ENCODE data around the gene ROR1. TPM values are rescaled to one million over a fixed set of nuclear protein-coding genes. Genes with fewer than 3 reads are reported as not detected.

The ROR1 gene
- total and polyA plus RNA-seq, 2 experiments from 2014 or later, result 27.6 to 47.8 TPM

DNA sequence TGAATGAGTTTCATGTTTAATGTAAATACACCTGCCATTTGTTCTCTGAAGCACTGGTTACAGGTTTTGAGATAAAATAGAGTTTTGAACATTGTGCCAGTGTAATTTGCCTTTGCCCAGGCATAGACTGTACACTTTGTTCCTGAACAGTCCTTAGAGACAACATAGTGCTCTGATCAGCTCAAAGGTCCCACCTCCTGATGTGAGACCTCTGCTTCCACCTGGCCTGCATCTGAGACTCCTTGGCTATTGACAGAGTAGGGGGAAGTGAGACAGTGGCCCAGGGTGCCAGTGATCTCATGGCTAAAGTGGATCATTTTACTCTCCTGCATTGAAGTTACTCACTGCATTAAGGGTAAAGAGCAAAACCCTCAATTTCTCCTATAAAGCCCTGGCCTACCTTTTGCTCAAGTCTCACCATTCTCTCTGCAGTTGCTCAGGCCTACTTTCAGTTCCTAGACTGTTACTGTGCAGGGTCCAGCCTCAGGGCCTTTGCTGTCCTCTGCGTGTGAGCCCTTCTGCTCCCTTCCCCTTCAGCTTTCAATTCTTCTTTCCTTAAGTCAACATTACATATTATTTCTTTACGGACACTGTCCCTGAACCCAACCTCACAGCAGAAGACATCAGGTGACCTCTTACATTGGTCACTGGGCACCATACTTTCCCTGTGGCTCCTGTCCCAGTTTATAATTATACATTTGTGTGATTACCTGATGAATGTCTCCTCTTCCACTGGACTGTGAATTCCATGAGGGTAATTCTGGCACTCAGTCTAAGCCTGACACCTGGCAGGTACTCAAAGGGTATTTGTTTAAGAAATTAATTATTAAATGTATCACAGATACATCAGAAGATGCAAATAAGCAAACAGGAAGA is 142.9 kb downstream of the ROR1 start:
- Histone ChIP-seq H3K36me3 (no peaks in the 10 kb centered on the region), H3K27me3 (no peaks in the 10 kb centered on the region), H3K9me3 (ENCODE audit: low read depth) (no peaks in the 10 kb centered on the region), H3K4me3 (no peak overlapping the region), H3K27ac (no peak overlapping the region), H3K4me1 (ENCODE audit: low read depth) (peaks cover 48% of the 10 kb centered on the region)
- TF ChIP-seq, protein P1, sequence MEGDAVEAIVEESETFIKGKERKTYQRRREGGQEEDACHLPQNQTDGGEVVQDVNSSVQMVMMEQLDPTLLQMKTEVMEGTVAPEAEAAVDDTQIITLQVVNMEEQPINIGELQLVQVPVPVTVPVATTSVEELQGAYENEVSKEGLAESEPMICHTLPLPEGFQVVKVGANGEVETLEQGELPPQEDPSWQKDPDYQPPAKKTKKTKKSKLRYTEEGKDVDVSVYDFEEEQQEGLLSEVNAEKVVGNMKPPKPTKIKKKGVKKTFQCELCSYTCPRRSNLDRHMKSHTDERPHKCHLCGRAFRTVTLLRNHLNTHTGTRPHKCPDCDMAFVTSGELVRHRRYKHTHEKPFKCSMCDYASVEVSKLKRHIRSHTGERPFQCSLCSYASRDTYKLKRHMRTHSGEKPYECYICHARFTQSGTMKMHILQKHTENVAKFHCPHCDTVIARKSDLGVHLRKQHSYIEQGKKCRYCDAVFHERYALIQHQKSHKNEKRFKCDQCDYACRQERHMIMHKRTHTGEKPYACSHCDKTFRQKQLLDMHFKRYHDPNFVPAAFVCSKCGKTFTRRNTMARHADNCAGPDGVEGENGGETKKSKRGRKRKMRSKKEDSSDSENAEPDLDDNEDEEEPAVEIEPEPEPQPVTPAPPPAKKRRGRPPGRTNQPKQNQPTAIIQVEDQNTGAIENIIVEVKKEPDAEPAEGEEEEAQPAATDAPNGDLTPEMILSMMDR (IDR thresholded peaks at IDR 0.05; ENCODE audit: low read depth, low read length), result no peak
- no peak for DNase-seq (ENCODE audit: low read depth in 1 of 2, low spot score in 1 of 2)

DNA sequence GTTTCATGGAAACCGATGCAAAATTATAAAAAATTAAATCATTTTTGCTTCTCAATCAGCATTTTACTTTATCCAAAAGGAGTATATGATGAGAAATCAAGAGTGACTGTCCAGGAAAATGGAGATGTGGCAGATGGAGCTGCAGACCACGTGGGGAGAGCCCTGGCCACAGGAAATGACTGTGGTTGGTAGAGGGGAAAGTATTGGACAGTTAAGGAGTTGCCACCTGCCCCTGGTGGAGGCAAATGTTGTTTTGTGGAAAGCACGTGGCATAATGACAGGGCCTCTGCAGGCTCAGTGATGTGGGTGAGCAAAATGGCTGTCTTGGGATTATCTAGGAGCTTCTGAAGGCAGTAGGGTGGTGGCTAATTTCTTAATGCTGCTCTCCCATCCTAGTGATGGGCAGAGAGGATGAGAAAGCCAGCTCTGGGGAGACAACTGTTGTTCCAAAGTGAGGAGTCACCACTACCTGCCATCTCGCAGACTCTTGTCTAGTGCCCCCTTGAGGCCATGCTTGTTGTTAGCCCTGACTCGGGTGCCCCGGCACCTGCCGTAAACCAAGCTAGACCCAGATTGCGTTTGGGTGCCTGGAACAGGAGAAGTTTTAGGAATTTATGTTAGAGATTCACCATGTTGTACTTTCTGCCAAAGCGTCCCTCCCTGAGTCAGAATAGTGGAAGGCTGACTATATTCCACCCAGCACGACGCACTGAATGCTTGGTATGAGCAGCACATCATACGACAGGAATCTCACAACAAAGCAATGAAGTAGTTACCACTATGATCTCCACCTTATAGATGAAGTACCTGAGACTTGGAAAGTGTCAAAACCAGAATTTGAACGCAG is 144.0 kb downstream of the ROR1 start:
- H3K36me3 ChIP-seq, result no peaks in the 10 kb centered on the region
- DNase-seq (ENCODE audit: low read depth in 1 of 2, low spot score in 1 of 2), result no peak
- peaks cover 49% of the 10 kb centered on the region for H3K4me1 ChIP-seq (ENCODE audit: low read depth)
- no peak overlapping the region for H3K27ac ChIP-seq
- TF ChIP-seq, protein P1 (IDR thresholded peaks at IDR 0.05; ENCODE audit: low read depth, low read length), result peak; percentile 25
- H3K27me3 ChIP-seq, result no peaks in the 10 kb centered on the region
- H3K9me3 ChIP-seq (ENCODE audit: low read depth), result no peaks in the 10 kb centered on the region
- no peak overlapping the region for H3K4me3 ChIP-seq

DNA sequence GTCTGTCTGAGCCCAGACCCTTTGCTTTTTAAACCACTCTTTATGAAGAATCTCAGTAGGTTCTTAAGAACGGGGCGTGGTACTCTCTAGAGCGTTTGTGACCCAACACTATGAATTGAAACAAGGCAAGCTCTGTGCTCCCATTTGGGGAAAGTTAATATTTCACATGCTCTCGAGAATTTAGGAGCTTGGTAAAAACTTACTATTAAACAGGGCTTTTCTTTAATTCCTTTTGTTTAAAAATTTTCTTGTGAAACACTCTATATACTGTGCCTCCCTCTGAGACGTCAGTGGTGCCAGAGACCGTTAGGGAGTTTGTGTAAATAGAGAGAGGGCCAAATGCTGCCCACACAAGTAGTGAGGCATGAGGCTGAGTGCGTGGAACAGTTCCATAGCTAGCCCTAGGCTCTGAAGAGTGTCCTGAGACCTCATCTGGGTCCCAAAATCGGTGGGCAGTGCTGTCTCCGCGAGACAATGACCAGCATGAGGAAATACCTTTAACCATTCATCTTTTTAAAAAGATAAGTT is 144.7 kb downstream of the ROR1 start:
- H3K27me3 ChIP-seq, result no peaks in the 10 kb centered on the region
- H3K4me3 ChIP-seq, result no peak overlapping the region
- H3K36me3 ChIP-seq, result no peaks in the 10 kb centered on the region
- no peak for DNase-seq (ENCODE audit: low read depth in 1 of 2, low spot score in 1 of 2)
- TF ChIP-seq, protein P1 (IDR thresholded peaks at IDR 0.05; ENCODE audit: low read depth, low read length), result no peak
- peaks cover 49% of the 10 kb centered on the region for H3K4me1 ChIP-seq (ENCODE audit: low read depth)
- H3K27ac ChIP-seq, result no peak overlapping the region
- H3K9me3 ChIP-seq (ENCODE audit: low read depth), result no peaks in the 10 kb centered on the region

- H3K36me3 ChIP-seq, result no peaks in the 10 kb centered on the region
- H3K4me1 ChIP-seq (ENCODE audit: low read depth), result peaks cover 43% of the 10 kb centered on the region
- peak overlapping the region; percentile 84 for H3K27ac ChIP-seq
- DNase-seq (ENCODE audit: low read depth in 1 of 2, low spot score in 1 of 2), result peak; percentile 78 to 90
- H3K9me3 ChIP-seq (ENCODE audit: low read depth), result no peaks in the 10 kb centered on the region
- no peaks in the 10 kb centered on the region for H3K27me3 ChIP-seq
- H3K4me3 ChIP-seq, result no peak overlapping the region
- TF ChIP-seq, protein P1 (IDR thresholded peaks at IDR 0.05; ENCODE audit: low read depth, low read length), result peak; percentile 54
These were observed 146.6 kb downstream of the ROR1 start for GRCh38 chr1:63920154-63921117.
